Measurements from ENCODE around the gene GABRA1.
A peak's percentile ranks its signal among the peaks of the same experiment; 100 is the strongest.

The GABRA1 gene

DNA sequence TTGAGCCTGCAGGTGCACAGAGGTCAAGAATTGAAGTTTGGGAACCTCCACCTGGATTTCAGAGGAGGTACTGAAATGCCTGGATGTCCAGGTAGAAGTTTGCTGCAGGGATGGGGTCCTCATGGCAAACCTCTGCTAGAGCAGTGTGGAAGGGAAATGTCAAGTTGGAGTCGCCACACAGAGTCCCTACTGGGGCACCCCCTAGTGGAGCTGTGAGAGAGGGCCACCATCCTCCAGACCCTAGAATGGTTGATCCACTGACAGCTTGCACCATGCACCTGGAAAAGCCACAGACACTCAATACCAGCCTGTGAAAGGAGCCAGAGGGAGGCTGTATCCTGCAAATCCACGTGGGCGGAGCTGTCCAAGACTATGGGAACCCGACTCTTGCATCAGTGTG, 78.0 kb downstream of the GABRA1 start:
- Histone ChIP-seq H2AK5ac (ENCODE audit: low read length) (no peak overlapping the region), H3K9ac (ENCODE audit: low read length) (no peak overlapping the region), H3K79me1 (ENCODE audit: low read length) (no peaks in the 10 kb centered on the region), H3K27ac (ENCODE audit: low read depth, low read length) (no peak overlapping the region), H3K27me3 (ENCODE audit: insufficient read depth, low read length, poor library complexity) (no peaks in the 10 kb centered on the region), H3K4me1 (ENCODE audit: control insufficient read depth, low read depth, low read length) (no peaks in the 10 kb centered on the region), H3K36me3 (ENCODE audit: control insufficient read depth, insufficient read depth, low read length) (no peaks in the 10 kb centered on the region), H2BK120ac (ENCODE audit: low read depth, low read length) (no peak overlapping the region), H3K4me3 (ENCODE audit: low read length) (no peak overlapping the region), H4K8ac (ENCODE audit: low read depth, low read length) (no peak overlapping the region), H3K23ac (ENCODE audit: low read length) (no peak overlapping the region), H4K5ac (ENCODE audit: low read length) (no peak overlapping the region), H2BK15ac (replicated peaks; ENCODE audit: low read depth) (no peak overlapping the region), H3K4me2 (ENCODE audit: low read length) (no peak overlapping the region), H3K79me2 (ENCODE audit: control insufficient read depth, insufficient read depth, low read length) (no peaks in the 10 kb centered on the region), H3K56ac (ENCODE audit: low read length) (no peak overlapping the region), H3K4ac (ENCODE audit: low read depth, low read length) (no peak overlapping the region), H3K18ac (ENCODE audit: low read length) (no peak overlapping the region), H2BK5ac (ENCODE audit: low read length) (no peak overlapping the region)
- WGBS (ENCODE audit: extremely low coverage, insufficient coverage, low lambda C conversion rate) = no CpG with 5 or more reads among the region's 4 CpGs
- peak; percentile 4 for DNase-seq

DNA sequence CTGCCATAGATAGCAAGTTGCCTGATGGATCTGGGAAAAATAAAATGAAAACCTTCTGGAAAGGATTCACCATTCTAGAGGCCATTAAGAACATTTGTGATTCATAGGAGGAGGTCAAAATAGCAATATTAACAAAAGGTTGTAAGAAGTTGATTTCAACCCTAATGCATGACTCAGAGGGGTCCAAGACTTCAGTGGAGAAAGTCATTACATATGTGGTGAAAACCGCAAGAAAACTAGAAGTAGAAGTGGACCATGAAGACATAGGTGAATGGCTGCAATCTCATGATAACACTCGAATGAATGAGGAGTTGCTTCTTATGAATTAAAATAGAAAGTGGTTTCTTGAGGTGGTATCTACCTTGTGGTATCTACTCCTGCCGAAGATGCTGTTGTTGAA, 86.6 kb downstream of the GABRA1 start:
- Histone ChIP-seq H3K9ac (ENCODE audit: low read length) (no peak overlapping the region), H3K4me1 (ENCODE audit: control insufficient read depth, low read depth, low read length) (no peaks in the 10 kb centered on the region), H2BK5ac (ENCODE audit: low read length) (no peak overlapping the region), H3K4ac (ENCODE audit: low read depth, low read length) (no peak overlapping the region), H3K56ac (ENCODE audit: low read length) (no peak overlapping the region), H3K27me3 (ENCODE audit: insufficient read depth, low read length, poor library complexity) (no peaks in the 10 kb centered on the region), H3K36me3 (ENCODE audit: control insufficient read depth, insufficient read depth, low read length) (no peaks in the 10 kb centered on the region), H2BK120ac (ENCODE audit: low read depth, low read length) (no peak overlapping the region), H3K18ac (ENCODE audit: low read length) (no peak overlapping the region), H3K79me2 (ENCODE audit: control insufficient read depth, insufficient read depth, low read length) (no peaks in the 10 kb centered on the region), H2AK5ac (ENCODE audit: low read length) (no peak overlapping the region), H3K79me1 (ENCODE audit: low read length) (no peaks in the 10 kb centered on the region), H3K4me2 (ENCODE audit: low read length) (no peak overlapping the region), H4K5ac (ENCODE audit: low read length) (no peak overlapping the region), H3K27ac (ENCODE audit: low read depth, low read length) (no peak overlapping the region), H3K23ac (ENCODE audit: low read length) (no peak overlapping the region), H2BK15ac (replicated peaks; ENCODE audit: low read depth) (no peak overlapping the region), H4K8ac (ENCODE audit: low read depth, low read length) (no peak overlapping the region), H3K4me3 (ENCODE audit: low read length) (no peak overlapping the region)
- DNase-seq = no peak
- WGBS (ENCODE audit: extremely low coverage, insufficient coverage, low lambda C conversion rate) = no CpG with 5 or more reads among the region's 3 CpGs

DNA sequence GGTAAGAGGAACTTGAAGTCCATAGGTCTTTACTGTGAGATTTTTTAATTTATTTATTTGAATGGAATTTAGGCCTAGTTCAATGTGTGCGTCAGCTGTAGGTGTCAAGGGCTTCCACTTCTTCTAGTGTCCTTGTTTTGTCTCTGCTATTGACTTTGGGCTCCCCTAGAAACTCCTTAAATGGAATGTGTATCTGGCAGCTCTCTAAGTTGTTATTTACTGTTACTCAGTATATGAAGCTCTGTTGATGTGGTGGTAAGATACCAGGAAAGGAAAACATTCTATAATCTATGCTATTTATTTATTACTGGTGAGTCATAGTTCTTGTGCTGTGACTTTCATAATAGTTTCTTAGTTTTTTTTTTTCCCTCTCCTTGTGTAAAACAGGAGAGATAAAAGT, 97.1 kb downstream of the GABRA1 start:
- Histone ChIP-seq H3K27me3 (ENCODE audit: insufficient read depth, low read length, poor library complexity) (no peaks in the 10 kb centered on the region), H3K27ac (ENCODE audit: low read depth, low read length) (no peak overlapping the region), H3K18ac (ENCODE audit: low read length) (no peak overlapping the region), H3K4ac (ENCODE audit: low read depth, low read length) (no peak overlapping the region), H3K56ac (ENCODE audit: low read length) (no peak overlapping the region), H3K4me1 (ENCODE audit: control insufficient read depth, low read depth, low read length) (no peaks in the 10 kb centered on the region), H2BK5ac (ENCODE audit: low read length) (no peak overlapping the region), H3K23ac (ENCODE audit: low read length) (no peak overlapping the region), H2BK15ac (replicated peaks; ENCODE audit: low read depth) (no peak overlapping the region), H2BK120ac (ENCODE audit: low read depth, low read length) (no peak overlapping the region), H3K36me3 (ENCODE audit: control insufficient read depth, insufficient read depth, low read length) (no peaks in the 10 kb centered on the region), H3K4me2 (ENCODE audit: low read length) (no peak overlapping the region), H3K79me2 (ENCODE audit: control insufficient read depth, insufficient read depth, low read length) (no peaks in the 10 kb centered on the region), H3K4me3 (ENCODE audit: low read length) (no peak overlapping the region), H2AK5ac (ENCODE audit: low read length) (no peak overlapping the region), H3K9ac (ENCODE audit: low read length) (no peak overlapping the region), H4K8ac (ENCODE audit: low read depth, low read length) (no peak overlapping the region), H4K5ac (ENCODE audit: low read length) (no peak overlapping the region), H3K79me1 (ENCODE audit: low read length) (no peaks in the 10 kb centered on the region)
- no peak for DNase-seq
- no CpG with 5 or more reads among the region's 1 CpG for WGBS (ENCODE audit: extremely low coverage, insufficient coverage, low lambda C conversion rate)

DNA sequence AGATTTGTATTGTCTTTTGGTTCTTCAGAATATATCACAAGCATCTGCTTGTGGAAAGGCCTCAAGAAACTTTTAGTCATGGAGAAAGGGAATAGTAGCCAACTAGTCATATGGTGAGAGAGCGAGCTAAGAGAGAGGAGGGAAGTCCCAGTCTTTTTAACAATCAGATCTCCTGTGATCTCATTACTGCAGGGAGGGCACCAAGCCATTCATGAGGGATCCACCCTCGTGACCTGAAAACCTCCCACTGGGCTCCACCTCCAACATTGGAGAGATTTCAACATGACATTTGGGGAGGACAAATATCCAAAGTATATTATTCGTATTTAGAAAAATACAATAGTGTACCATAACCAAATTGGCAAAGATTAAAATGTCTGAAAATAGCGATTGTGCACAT, 99.0 kb downstream of the GABRA1 start:
- H3K4me3 ChIP-seq (ENCODE audit: low read length) = no peak overlapping the region
- H3K4ac ChIP-seq (ENCODE audit: low read depth, low read length) = no peak overlapping the region
- no peak overlapping the region for H3K23ac ChIP-seq (ENCODE audit: low read length)
- H2AK5ac ChIP-seq (ENCODE audit: low read length) = no peak overlapping the region
- WGBS (ENCODE audit: extremely low coverage, insufficient coverage, low lambda C conversion rate) = no CpG with 5 or more reads among the region's 4 CpGs
- H2BK5ac ChIP-seq (ENCODE audit: low read length) = no peak overlapping the region
- H3K9ac ChIP-seq (ENCODE audit: low read length) = no peak overlapping the region
- H3K27me3 ChIP-seq (ENCODE audit: insufficient read depth, low read length, poor library complexity) = no peaks in the 10 kb centered on the region
- no peak overlapping the region for H2BK15ac ChIP-seq (replicated peaks; ENCODE audit: low read depth)
- no peaks in the 10 kb centered on the region for H3K4me1 ChIP-seq (ENCODE audit: control insufficient read depth, low read depth, low read length)
- DNase-seq = no peak
- no peak overlapping the region for H2BK120ac ChIP-seq (ENCODE audit: low read depth, low read length)
- no peak overlapping the region for H3K18ac ChIP-seq (ENCODE audit: low read length)
- H4K5ac ChIP-seq (ENCODE audit: low read length) = no peak overlapping the region
- H3K79me2 ChIP-seq (ENCODE audit: control insufficient read depth, insufficient read depth, low read length) = no peaks in the 10 kb centered on the region
- H3K79me1 ChIP-seq (ENCODE audit: low read length) = no peaks in the 10 kb centered on the region
- H4K8ac ChIP-seq (ENCODE audit: low read depth, low read length) = no peak overlapping the region
- no peaks in the 10 kb centered on the region for H3K36me3 ChIP-seq (ENCODE audit: control insufficient read depth, insufficient read depth, low read length)
- H3K4me2 ChIP-seq (ENCODE audit: low read length) = no peak overlapping the region
- no peak overlapping the region for H3K56ac ChIP-seq (ENCODE audit: low read length)
- H3K27ac ChIP-seq (ENCODE audit: low read depth, low read length) = no peak overlapping the region
